DOHH2 (cell line): ENCODE measurements around the gene PNPLA2.

Source experiments
- EZH2phosphoT487 ChIP-seq: fragments of 200-600 bp; sonication (generic); IDR thresholded peaks from 2 replicates; pipeline ENCODE4 v1.6.1; 2017; ENCODE audit warnings: borderline replicate concordance, mild to moderate bottlenecking, antibody characterized with exemption, low read length, moderate library complexity, mixed read lengths
- TF ChIP-seq, protein P1 (sequence below): fragments of 200-600 bp; sonication (generic); IDR thresholded peaks from one replicate; pipeline ENCODE4 v1.5.1; 2014; ENCODE audit warnings: antibody characterized with exemption, mild to moderate bottlenecking, low read depth, low read length; ENCODE audit not compliant: poor library complexity, severe bottlenecking

- TF ChIP-seq, protein P1, sequence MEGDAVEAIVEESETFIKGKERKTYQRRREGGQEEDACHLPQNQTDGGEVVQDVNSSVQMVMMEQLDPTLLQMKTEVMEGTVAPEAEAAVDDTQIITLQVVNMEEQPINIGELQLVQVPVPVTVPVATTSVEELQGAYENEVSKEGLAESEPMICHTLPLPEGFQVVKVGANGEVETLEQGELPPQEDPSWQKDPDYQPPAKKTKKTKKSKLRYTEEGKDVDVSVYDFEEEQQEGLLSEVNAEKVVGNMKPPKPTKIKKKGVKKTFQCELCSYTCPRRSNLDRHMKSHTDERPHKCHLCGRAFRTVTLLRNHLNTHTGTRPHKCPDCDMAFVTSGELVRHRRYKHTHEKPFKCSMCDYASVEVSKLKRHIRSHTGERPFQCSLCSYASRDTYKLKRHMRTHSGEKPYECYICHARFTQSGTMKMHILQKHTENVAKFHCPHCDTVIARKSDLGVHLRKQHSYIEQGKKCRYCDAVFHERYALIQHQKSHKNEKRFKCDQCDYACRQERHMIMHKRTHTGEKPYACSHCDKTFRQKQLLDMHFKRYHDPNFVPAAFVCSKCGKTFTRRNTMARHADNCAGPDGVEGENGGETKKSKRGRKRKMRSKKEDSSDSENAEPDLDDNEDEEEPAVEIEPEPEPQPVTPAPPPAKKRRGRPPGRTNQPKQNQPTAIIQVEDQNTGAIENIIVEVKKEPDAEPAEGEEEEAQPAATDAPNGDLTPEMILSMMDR = no peak
- no peak for TF ChIP-seq EZH2phosphoT487
Observed at GRCh38 chr11:841981-842369, 23.3 kb downstream of the PNPLA2 start.
